HepG2 (cell line): ENCODE data around the gene PPP2R5D. TPM values are rescaled to one million over a fixed set of nuclear protein-coding genes. Genes with fewer than 3 reads are reported as not detected.

Source experiments
- ATAC-seq: fragments of 200-7000 bp; cut with Tn5 transposase; 3 replicates; pipeline ENCODE4 v1.9.1; 2020; ENCODE audit warnings: mild to moderate bottlenecking, moderate library complexity
- BruUV-seq: library from RNA; stranded (reverse); fragments of 400-500 nt; replicated peaks from 2 replicates; lab custom pipeline; 2021; lab: Mats Ljungman, UMichigan
- CTCF ChIA-PET: fragments of 300-600 bp; formaldehyde crosslinking; extraction: SDS; loops from one replicate; lab custom pipeline; 2021; ENCODE audit warnings: low total read pairs, inconsistent platforms, low intra/inter-chr PET ratio; lab: Yijun Ruan, JAX
- POLR2A ChIA-PET: fragments of 350-600 bp; sonication (Branson Sonifier 250); formaldehyde crosslinking; loops from one replicate; lab custom pipeline; 2020; ENCODE audit warnings: antibody characterized with exemption, inconsistent platforms; lab: Yijun Ruan, JAX
- DNase-seq: peaks from one replicate; pipeline ENCODE4 v3.0.0-alpha.2; 2015; ENCODE audit warnings: low spot score
- FAIRE-seq: peaks from 3 replicates; lab custom pipeline; 2011; peaks lifted over from hg19 to GRCh38; lab: Jason Lieb, UNC
- H2AFZ ChIP-seq: one replicate; pipeline ENCODE4 v1.6.1; 2011; ENCODE audit warnings: low read length, inconsistent platforms
- H3K27ac ChIP-seq: fragments of 300-600 bp; 3 replicates; pipeline ENCODE4 v1.8.0; 2011; ENCODE audit warnings: mixed run types, mild to moderate bottlenecking, mixed read lengths, low read length, inconsistent platforms; ENCODE audit not compliant: insufficient read depth; ENCODE audit errors: extremely low read length
- H3K27me3 ChIP-seq, 2 experiments: fragments of 200-600 bp in 1 of 2; 2 replicates in 1 of 2; 3 replicates in 1 of 2; pipeline versions ENCODE4 v1.6.0 to v1.8.0; 2011; ENCODE audit warnings: low read length in 2 of 2, mild to moderate bottlenecking in 2 of 2, moderate library complexity in 2 of 2, inconsistent platforms in 1 of 2; ENCODE audit not compliant: insufficient read depth in 2 of 2, control insufficient read depth in 1 of 2
- H3K36me3 ChIP-seq, 2 experiments: fragments of 200-600 bp in 1 of 2; replicated peaks in 1 of 2; 2 replicates in 1 of 2; 3 replicates in 1 of 2; pipeline versions ENCODE4 v1.5.1 to v1.8.0; 2011; ENCODE audit warnings: low read length in 2 of 2, inconsistent platforms in 1 of 2; ENCODE audit not compliant: insufficient read depth in 2 of 2, control insufficient read depth in 1 of 2
- H3K4me1 ChIP-seq: 2 replicates; pipeline ENCODE4 v1.5.1; 2012; ENCODE audit warnings: low read length, inconsistent platforms; ENCODE audit not compliant: insufficient read depth
- H3K4me2 ChIP-seq: 2 replicates; pipeline ENCODE4 v1.6.0; 2011; ENCODE audit warnings: low read depth, low read length, inconsistent platforms
- H3K4me3 ChIP-seq, 3 experiments: fragments of 200-600 bp in 1 of 3; sonication (generic), shearing (Covaris generic) in 1 of 3; replicated peaks in 1 of 3; 2 replicates each; pipeline ENCODE4 v1.5.1; 2011 to 2016; ENCODE audit warnings: low read length in 3 of 3, inconsistent platforms in 2 of 3, low read depth in 2 of 3, mild to moderate bottlenecking in 2 of 3, control low read depth in 1 of 3, mixed read lengths in 1 of 3; ENCODE audit not compliant: insufficient read depth in 1 of 3
- H3K79me2 ChIP-seq: one replicate; pipeline ENCODE4 v1.6.1; 2011; ENCODE audit warnings: low read length, inconsistent platforms; ENCODE audit not compliant: insufficient read depth
- H3K9ac ChIP-seq: 2 replicates; pipeline ENCODE4 v1.6.0; 2011; ENCODE audit warnings: mild to moderate bottlenecking, low read depth, low read length, inconsistent platforms; ENCODE audit not compliant: insufficient read depth
- H3K9me3 ChIP-seq: 2 replicates; pipeline ENCODE4 v1.5.1; 2012; ENCODE audit warnings: mild to moderate bottlenecking, low read length
- H4K20me1 ChIP-seq: 2 replicates; pipeline ENCODE4 v1.6.0; 2011; ENCODE audit warnings: inconsistent platforms, mild to moderate bottlenecking, low read length, moderate library complexity; ENCODE audit not compliant: insufficient read depth
- CHD4 ChIP-seq: fragments of 200-600 bp; sonication (generic); IDR thresholded peaks from 2 replicates; pipeline ENCODE4 v1.7.0; 2017; ENCODE audit warnings: mild to moderate bottlenecking, low read length, borderline replicate concordance
- EED ChIP-seq: sonication (generic); formaldehyde crosslinking; IDR thresholded peaks from 2 replicates; pipeline ENCODE4 v1.5.0; 2020; ENCODE audit warnings: mild to moderate bottlenecking, missing genetic modification reagents
- KAT2B ChIP-seq: fragments of 150-350 bp; IDR thresholded peaks from 2 replicates; pipeline ENCODE4 v1.6.1; 2014; ENCODE audit warnings: low read depth, low read length, borderline replicate concordance
- MAFF ChIP-seq: IDR thresholded peaks from 2 replicates; pipeline ENCODE4 v1.6.1; 2011; ENCODE audit warnings: low read depth, low read length, improper control_type of control experiment
- NCOA5 ChIP-seq: sonication (generic); formaldehyde crosslinking; IDR thresholded peaks from 2 replicates; pipeline ENCODE4 v1.4.0; 2020; ENCODE audit warnings: missing genetic modification reagents
- NFIB ChIP-seq: sonication (generic); formaldehyde crosslinking; IDR thresholded peaks from 2 replicates; pipeline ENCODE4 v1.9.0; 2021; ENCODE audit warnings: missing genetic modification reagents, mild to moderate bottlenecking, borderline replicate concordance
- SP1 ChIP-seq, 2 experiments: fragments of 450-650 bp in 1 of 2; sonication (generic) in 1 of 2; formaldehyde crosslinking in 1 of 2; IDR thresholded peaks; 2 replicates each; pipeline versions ENCODE4 v1.4.0 to v1.6.1; 2016 to 2020; ENCODE audit warnings: missing genetic modification reagents in 1 of 2
- ZBTB1 ChIP-seq: sonication (generic); formaldehyde crosslinking; IDR thresholded peaks from 2 replicates; pipeline ENCODE4 v1.4.0; 2020; ENCODE audit warnings: missing genetic modification reagents, borderline replicate concordance
- ZNF460 ChIP-seq: sonication (generic); formaldehyde crosslinking; IDR thresholded peaks from 2 replicates; pipeline ENCODE4 v1.5.1; 2020; ENCODE audit warnings: missing genetic modification reagents, mild to moderate bottlenecking, borderline replicate concordance
- ZNF703 ChIP-seq: sonication (generic); formaldehyde crosslinking; IDR thresholded peaks from 2 replicates; pipeline ENCODE4 v1.5.1; 2020; ENCODE audit warnings: missing genetic modification reagents, mild to moderate bottlenecking, moderate library complexity, borderline replicate concordance
- WGBS: methylation state at CpG from one replicate; pipeline ENCODE4 v1.1.6; 2017; ENCODE audit warnings: low lambda C conversion rate; 5-methylcytosine and 5-hydroxymethylcytosine counted together
- in situ Hi-C: cut with HindIII; loops from 2 replicates; pipeline ENCODE4 v1.10.0; 2017; ENCODE audit warnings: low pct_unique_long_range_greater_than_20kb; ENCODE audit not compliant: extremely low pct_ligation_motif_present
- intact Hi-C: fragments of 100-400 bp; cut with micrococcal nuclease; formaldehyde crosslinking; loops from one replicate; pipeline ENCODE4 v1.10.0; 2022; ENCODE audit not compliant: unreplicated experiment
- polyA plus RNA-seq, 8 experiments: library from polyadenylated mRNA; depleted of rRNA in 3 of 8; stranded (reverse) in 7 of 8; unstranded in 1 of 8; fragments of >200 nt; fragmentation: Illumina TruSeq in 4 of 8; extraction: Trizol in 4 of 8; gene quantifications; 2 replicates each; pipeline versions ENCODE4 v1.2.1 to v1.2.3, GENCODE V29; 2011 to 2016; ENCODE audit warnings: low read depth in 4 of 8, missing spikeins in 1 of 8, mixed read lengths in 1 of 8; ENCODE audit not compliant: insufficient read depth in 1 of 8
- total RNA-seq, 5 experiments: library from RNA; depleted of rRNA; stranded (reverse); fragments of >200 nt; fragmentation: Illumina TruSeq; extraction: Trizol; gene quantifications; 2 replicates each; pipeline ENCODE4 v1.2.3, GENCODE V29; 2016; ENCODE audit warnings: low read depth in 1 of 5
- TF ChIP-seq, protein P1 (sequence below): sonication (generic); formaldehyde crosslinking; IDR thresholded peaks from 2 replicates; pipeline ENCODE4 v1.4.0; 2020; ENCODE audit warnings: mild to moderate bottlenecking, missing genetic modification reagents
- TF ChIP-seq, protein P2 (sequence below): sonication (generic); formaldehyde crosslinking; IDR thresholded peaks from 2 replicates; pipeline ENCODE4 v1.4.0; 2020; ENCODE audit warnings: missing genetic modification reagents, borderline replicate concordance
- TF ChIP-seq, protein P3 (sequence below): sonication (generic); formaldehyde crosslinking; IDR thresholded peaks from 2 replicates; pipeline ENCODE4 v1.4.0; 2020; ENCODE audit warnings: mild to moderate bottlenecking, missing genetic modification reagents
- TF ChIP-seq, protein P4 (sequence below): sonication (generic); formaldehyde crosslinking; IDR thresholded peaks from 2 replicates; pipeline ENCODE4 v1.5.0; 2020; ENCODE audit warnings: missing genetic modification reagents
- TF ChIP-seq, protein P5 (sequence below): IDR thresholded peaks from 2 replicates; pipeline ENCODE4 v1.6.1; 2016; ENCODE audit warnings: missing biosample characterization, missing genetic modification reagents, low read depth
- TF ChIP-seq, protein P6 (sequence below): sonication (generic); formaldehyde crosslinking; IDR thresholded peaks from 2 replicates; pipeline ENCODE4 v1.4.0; 2020; ENCODE audit warnings: mild to moderate bottlenecking, low read depth, missing genetic modification reagents
- TF ChIP-seq, protein P7 (sequence below): sonication (generic); IDR thresholded peaks from 2 replicates; pipeline ENCODE4 v1.6.1; 2016; ENCODE audit warnings: low read depth, borderline replicate concordance

PPP2R5D gene
- total and polyA plus RNA-seq, 2 of the 13 experiments (the other 11 are each of a cell fraction or from before 2014, with no cell fraction given), result 53.7 to 60.4 TPM

DNA sequence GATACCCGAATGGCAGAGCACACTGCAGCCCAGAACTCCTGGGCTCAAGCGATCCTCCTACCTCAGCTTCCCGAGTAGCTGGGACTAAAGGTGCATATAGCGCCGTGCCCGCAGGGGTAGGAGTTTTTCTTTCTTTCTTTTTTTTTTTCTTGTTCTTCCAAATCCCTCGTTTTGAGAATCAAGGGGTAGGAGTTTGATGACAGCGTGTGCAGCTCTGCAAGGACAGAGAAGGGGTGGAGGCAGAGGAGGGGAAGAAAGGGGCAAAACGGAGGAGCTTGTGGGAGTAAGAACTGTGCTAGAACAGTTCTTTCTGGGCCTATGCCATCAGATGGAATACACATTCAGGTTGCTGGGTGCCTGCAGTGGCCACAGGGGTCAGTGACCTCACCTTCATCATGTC is 52.3 kb downstream of the PPP2R5D start:
- H3K4me2 ChIP-seq, result no peak overlapping the region
- POLR2A ChIA-PET, result interaction anchor here (0.6 to 5.2 kb wide), 7 partner anchors 16 to 57 kb away, joined by 3 to 41 read pairs (median 4); partner anchors contain the start of genes CUL7, KLC4, KLHDC3 and MEA1
- intact Hi-C loops, result no loop called here
- no peak overlapping the region for H3K9ac ChIP-seq
- no peaks in the 10 kb centered on the region for H3K27me3 ChIP-seq
- H4K20me1 ChIP-seq, result peaks cover 3% of the 10 kb centered on the region; the same call in 1 of the 2 replicates
- no TSS peak for BruUV-seq
- H3K79me2 ChIP-seq, result no peaks in the 10 kb centered on the region
- in situ Hi-C loops, result no loop called here
- H3K9me3 ChIP-seq, result no peaks in the 10 kb centered on the region
- CTCF ChIA-PET, result no interaction called here
- no peak for DNase-seq
- H3K4me3 ChIP-seq, result no peak overlapping the region
- no peak for FAIRE-seq
- ATAC-seq, result no peak
- peaks cover 31 to 64% of the 10 kb centered on the region in 2 experiments for H3K36me3 ChIP-seq
- no peak overlapping the region for H2AFZ ChIP-seq
- H3K27ac ChIP-seq, result no peak overlapping the region
- WGBS, result 95% methylated on average over 9 of the region's 9 CpGs
- H3K4me1 ChIP-seq, result peaks cover 12% of the 10 kb centered on the region
- TF ChIP-seq CHD4 (no peak), MAFF (no peak), EED (CRISPR knock-in tag) (no peak), NCOA5 (no peak), ZBTB1 (CRISPR knock-in tag) (no peak), KAT2B (no peak), ZNF703 (CRISPR knock-in tag) (no peak), NFIB (no peak), ZNF460 (CRISPR knock-in tag) (no peak), SP1 (IDR thresholded peaks at IDR 0.05) (no peak), SP1 (CRISPR knock-in tag; IDR thresholded peaks at IDR 0.05) (no peak)
- TF ChIP-seq, protein P1, sequence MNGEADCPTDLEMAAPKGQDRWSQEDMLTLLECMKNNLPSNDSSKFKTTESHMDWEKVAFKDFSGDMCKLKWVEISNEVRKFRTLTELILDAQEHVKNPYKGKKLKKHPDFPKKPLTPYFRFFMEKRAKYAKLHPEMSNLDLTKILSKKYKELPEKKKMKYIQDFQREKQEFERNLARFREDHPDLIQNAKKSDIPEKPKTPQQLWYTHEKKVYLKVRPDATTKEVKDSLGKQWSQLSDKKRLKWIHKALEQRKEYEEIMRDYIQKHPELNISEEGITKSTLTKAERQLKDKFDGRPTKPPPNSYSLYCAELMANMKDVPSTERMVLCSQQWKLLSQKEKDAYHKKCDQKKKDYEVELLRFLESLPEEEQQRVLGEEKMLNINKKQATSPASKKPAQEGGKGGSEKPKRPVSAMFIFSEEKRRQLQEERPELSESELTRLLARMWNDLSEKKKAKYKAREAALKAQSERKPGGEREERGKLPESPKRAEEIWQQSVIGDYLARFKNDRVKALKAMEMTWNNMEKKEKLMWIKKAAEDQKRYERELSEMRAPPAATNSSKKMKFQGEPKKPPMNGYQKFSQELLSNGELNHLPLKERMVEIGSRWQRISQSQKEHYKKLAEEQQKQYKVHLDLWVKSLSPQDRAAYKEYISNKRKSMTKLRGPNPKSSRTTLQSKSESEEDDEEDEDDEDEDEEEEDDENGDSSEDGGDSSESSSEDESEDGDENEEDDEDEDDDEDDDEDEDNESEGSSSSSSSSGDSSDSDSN (CRISPR knock-in tag), result no peak
- TF ChIP-seq, protein P2, sequence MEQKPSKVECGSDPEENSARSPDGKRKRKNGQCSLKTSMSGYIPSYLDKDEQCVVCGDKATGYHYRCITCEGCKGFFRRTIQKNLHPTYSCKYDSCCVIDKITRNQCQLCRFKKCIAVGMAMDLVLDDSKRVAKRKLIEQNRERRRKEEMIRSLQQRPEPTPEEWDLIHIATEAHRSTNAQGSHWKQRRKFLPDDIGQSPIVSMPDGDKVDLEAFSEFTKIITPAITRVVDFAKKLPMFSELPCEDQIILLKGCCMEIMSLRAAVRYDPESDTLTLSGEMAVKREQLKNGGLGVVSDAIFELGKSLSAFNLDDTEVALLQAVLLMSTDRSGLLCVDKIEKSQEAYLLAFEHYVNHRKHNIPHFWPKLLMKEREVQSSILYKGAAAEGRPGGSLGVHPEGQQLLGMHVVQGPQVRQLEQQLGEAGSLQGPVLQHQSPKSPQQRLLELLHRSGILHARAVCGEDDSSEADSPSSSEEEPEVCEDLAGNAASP, result no peak
- TF ChIP-seq, protein P3, sequence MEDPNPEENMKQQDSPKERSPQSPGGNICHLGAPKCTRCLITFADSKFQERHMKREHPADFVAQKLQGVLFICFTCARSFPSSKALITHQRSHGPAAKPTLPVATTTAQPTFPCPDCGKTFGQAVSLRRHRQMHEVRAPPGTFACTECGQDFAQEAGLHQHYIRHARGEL, result no peak
- TF ChIP-seq, protein P4, sequence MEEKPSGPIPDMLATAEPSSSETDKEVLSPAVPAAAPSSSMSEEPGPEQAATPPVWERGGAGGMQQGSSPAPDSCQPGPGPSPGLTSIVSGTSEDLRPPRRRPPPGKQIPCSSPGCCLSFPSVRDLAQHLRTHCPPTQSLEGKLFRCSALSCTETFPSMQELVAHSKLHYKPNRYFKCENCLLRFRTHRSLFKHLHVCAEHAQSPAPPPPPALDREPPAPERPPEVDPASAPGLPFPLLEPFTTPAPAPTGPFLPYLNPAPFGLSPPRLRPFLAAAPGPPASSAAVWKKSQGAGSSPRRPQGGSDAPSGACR (CRISPR knock-in tag), result no peak
- TF ChIP-seq, protein P5, sequence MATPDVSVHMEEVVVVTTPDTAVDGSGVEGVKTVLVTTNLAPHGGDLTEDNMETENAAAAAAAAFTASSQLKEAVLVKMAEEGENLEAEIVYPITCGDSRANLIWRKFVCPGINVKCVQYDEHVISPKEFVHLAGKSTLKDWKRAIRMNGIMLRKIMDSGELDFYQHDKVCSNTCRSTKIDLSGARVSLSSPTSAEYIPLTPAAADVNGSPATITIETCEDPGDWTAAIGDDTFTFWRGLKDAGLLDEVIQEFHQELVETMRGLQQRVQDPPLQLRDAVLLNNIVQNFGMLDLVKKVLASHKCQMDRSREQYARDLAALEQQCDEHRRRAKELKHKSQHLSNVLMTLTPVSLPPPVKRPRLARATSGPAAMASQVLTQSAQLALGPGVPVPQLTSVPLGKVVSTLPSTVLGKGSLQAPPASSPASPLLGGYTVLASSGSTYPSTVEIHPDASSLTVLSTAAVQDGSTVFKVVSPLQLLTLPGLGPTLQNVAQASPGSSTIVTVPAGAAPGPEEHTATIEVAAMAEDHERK (CRISPR knock-in tag), result no peak
- TF ChIP-seq, protein P6, sequence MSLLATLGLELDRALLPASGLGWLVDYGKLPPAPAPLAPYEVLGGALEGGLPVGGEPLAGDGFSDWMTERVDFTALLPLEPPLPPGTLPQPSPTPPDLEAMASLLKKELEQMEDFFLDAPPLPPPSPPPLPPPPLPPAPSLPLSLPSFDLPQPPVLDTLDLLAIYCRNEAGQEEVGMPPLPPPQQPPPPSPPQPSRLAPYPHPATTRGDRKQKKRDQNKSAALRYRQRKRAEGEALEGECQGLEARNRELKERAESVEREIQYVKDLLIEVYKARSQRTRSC (CRISPR knock-in tag), result no peak
- TF ChIP-seq, protein P7, sequence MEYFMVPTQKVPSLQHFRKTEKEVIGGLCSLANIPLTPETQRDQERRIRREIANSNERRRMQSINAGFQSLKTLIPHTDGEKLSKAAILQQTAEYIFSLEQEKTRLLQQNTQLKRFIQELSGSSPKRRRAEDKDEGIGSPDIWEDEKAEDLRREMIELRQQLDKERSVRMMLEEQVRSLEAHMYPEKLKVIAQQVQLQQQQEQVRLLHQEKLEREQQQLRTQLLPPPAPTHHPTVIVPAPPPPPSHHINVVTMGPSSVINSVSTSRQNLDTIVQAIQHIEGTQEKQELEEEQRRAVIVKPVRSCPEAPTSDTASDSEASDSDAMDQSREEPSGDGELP, result no peak
